Lower leg skin (tissue), 3 donors: ENCODE results near the gene OR5AL1.

Experiments
- CTCF ChIP-seq, 3 donors: fragments of 450-650 bp; IDR thresholded peaks; one replicate each; pipeline ENCODE4 v1.5.1; 2016; ENCODE audit warnings: antibody characterized with exemption in 3 of 3, mild to moderate bottlenecking in 3 of 3, moderate library complexity in 2 of 3
- POLR2A ChIP-seq, 2 donors: fragments of 450-650 bp; IDR thresholded peaks; one replicate each; pipeline ENCODE4 v1.6.1; 2016 to 2017; ENCODE audit warnings: antibody characterized with exemption in 2 of 2, mild to moderate bottlenecking in 1 of 2, moderate library complexity in 1 of 2

DNA sequence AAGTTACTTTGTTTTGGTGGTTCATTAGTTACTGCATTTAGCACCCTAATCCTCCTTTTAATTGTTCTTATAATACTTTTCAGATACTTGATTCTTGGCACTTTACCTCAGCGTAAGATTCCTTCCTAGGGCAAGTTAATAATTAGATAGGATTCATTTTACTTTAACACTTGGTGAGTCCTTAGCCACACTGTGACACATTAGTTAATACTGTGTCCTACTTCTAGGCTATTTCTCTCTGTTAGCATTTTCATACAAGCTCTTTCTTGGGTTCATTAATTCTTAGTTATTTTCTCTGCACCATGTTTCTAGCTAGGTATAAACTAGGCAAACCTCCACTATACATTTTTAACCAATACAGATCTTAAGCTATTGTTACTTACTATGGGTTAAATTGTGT, 44.6 kb downstream of the OR5AL1 start:
- TF ChIP-seq CTCF (IDR thresholded peaks at IDR 0.05): no peak
- no peak for TF ChIP-seq POLR2A (IDR thresholded peaks at IDR 0.05)
